ENCODE data around the gene NR3C2.

Gene NR3C2

DNA sequence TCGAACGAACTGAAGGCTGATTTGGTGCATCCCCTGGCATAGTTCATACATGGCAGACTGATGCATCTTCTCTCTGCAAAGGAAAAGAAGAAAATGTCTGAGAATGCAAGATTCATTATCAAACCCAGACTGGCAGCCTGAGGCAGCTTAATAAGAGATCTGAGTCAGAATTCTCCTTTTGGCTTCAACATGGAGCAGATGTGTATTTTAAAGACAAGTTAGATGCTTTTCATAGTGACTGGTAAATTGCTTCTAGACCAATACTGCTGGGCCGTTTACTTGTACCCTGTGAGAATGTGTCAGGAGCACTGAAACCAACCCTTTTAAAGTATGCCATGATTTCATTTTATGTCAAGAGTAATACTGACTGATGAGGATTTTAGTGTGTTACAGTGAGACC is 322.0 kb downstream of the NR3C2 start:
- Mint-ChIP-seq H3K4me3 (no peak overlapping the region), H3K9me3 (peaks cover 20% of the 10 kb centered on the region), H3K27me3 (no peaks in the 10 kb centered on the region), H3K27ac (no peak overlapping the region), H3K4me1 (no peaks in the 10 kb centered on the region), H3K36me3 (peaks cover 3% of the 10 kb centered on the region)
- no peak for DNase-seq
- CTCF ChIA-PET: no interaction called here

DNA sequence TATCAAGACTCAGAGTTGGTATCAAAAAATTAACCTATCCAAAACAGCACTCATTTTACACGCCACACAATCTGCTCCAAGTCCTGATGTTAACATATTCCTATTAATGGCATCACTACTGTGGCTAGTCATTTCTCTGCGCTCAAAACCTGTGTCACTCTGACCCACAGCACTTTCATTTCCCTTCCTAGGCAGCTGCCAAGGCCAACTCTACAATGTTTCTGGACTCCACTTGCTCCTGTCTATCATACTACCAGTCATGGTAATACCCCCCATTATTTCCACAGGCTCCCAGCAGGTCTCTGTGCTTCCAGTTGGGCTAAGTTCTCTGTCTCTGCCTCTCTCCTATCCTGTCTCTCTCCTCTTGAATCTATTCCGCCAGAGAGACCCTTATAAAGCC is 323.6 kb downstream of the NR3C2 start:
- H3K9me3 Mint-ChIP-seq: peaks cover 11% of the 10 kb centered on the region
- CTCF ChIA-PET: no interaction called here
- H3K36me3 Mint-ChIP-seq: peaks cover 1% of the 10 kb centered on the region
- no peaks in the 10 kb centered on the region for H3K27me3 Mint-ChIP-seq
- no peak overlapping the region for H3K4me3 Mint-ChIP-seq
- H3K27ac Mint-ChIP-seq: no peak overlapping the region
- DNase-seq: no peak
- H3K4me1 Mint-ChIP-seq: no peaks in the 10 kb centered on the region

DNA sequence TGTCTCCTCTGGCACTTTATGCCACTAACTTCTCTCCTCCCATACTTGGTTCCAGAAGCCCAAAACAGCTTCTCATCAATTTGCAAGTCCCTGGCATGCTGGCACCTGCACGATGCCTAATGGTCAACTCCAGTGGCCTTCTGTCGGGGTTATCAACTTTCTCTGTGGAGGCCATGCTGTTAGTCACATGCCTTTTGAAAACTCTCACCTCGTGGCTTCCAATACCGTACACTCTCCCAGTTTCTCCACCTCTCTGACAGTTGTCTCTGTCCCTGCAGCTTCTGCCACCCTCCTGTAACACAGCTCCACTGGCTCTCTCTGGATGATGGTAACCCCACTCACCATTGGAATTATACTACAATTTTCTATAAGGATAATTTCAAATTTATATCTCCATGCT is 324.0 kb downstream of the NR3C2 start:
- DNase-seq: no peak
- Mint-ChIP-seq H3K9me3 (peaks cover 6% of the 10 kb centered on the region), H3K27ac (no peak overlapping the region), H3K27me3 (no peaks in the 10 kb centered on the region), H3K4me1 (no peaks in the 10 kb centered on the region), H3K4me3 (no peak overlapping the region), H3K36me3 (peaks cover 1% of the 10 kb centered on the region)
- CTCF ChIA-PET: no interaction called here

DNA sequence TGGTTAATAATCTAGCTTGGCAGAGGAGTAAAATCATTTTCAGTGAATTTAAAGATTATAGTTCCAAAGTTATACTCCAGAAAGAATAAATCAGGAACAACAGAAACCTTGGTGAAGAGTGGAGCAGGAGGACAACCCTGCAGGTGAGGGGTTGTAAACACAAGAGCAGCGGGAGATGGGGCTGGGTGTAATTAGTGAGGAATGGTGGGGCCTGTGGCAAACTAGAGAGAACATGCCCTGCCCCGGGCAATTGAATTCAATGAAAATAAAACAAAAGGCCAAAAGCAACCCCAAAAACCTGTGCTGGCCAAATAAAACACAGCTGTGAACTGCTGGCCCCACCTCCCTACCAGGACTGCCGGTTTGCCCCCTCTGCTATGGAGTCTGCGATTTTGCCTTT is 325.2 kb downstream of the NR3C2 start:
- CTCF ChIA-PET: no interaction called here
- Mint-ChIP-seq H3K36me3 (peaks cover 1% of the 10 kb centered on the region), H3K27ac (no peak overlapping the region), H3K4me1 (peaks cover 7% of the 10 kb centered on the region), H3K9me3 (no peaks in the 10 kb centered on the region), H3K27me3 (no peaks in the 10 kb centered on the region), H3K4me3 (no peak overlapping the region)
- DNase-seq: no peak

DNA sequence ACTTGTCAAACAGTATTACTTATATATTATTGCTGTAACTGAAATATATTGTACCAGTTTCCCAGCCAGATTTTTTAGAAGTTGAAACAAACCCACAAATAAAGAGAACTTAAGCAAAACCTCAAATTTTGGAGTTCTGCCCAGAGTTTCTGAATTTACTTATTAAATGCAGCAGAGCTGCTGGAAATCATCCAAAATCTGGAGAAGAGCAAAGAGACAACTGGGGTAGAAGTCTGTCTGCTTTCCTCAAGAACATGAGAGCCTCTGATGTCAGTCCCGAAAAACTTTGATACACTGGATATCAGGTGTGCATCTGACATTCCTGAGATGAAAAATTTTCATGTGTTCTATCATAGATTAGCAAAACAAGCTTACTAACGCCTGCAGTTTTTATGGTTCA is 325.9 kb downstream of the NR3C2 start:
- Mint-ChIP-seq H3K4me1 (peaks cover 14% of the 10 kb centered on the region), H3K36me3 (peaks cover 4% of the 10 kb centered on the region), H3K27ac (no peak overlapping the region), H3K9me3 (no peaks in the 10 kb centered on the region), H3K4me3 (no peak overlapping the region), H3K27me3 (no peaks in the 10 kb centered on the region)
- CTCF ChIA-PET: no interaction called here
- no peak for DNase-seq

DNA sequence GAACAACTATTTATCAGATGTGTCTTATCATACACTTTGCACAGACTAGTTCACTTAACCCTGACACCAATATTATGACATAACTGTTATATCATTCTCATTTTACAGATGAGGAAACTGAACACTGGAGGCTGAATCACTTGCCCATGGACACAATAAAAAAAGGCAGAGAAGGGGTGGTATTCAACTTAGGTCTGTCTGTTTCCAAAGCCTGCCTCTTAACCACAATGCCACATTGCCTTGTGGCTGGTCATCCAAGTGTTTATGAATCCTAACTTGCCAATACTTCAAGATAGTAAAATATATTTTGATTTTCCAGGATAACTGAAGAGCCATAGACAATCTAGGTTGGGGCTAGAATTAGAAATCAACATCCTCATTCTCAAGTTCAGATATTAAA is 327.8 kb downstream of the NR3C2 start:
- H3K9me3 Mint-ChIP-seq: no peaks in the 10 kb centered on the region
- no peak overlapping the region for H3K27ac Mint-ChIP-seq
- H3K4me1 Mint-ChIP-seq: peaks cover 14% of the 10 kb centered on the region
- DNase-seq: no peak
- no peaks in the 10 kb centered on the region for H3K27me3 Mint-ChIP-seq
- CTCF ChIA-PET: no interaction called here
- no peak overlapping the region for H3K4me3 Mint-ChIP-seq
- peaks cover 4% of the 10 kb centered on the region for H3K36me3 Mint-ChIP-seq

DNA sequence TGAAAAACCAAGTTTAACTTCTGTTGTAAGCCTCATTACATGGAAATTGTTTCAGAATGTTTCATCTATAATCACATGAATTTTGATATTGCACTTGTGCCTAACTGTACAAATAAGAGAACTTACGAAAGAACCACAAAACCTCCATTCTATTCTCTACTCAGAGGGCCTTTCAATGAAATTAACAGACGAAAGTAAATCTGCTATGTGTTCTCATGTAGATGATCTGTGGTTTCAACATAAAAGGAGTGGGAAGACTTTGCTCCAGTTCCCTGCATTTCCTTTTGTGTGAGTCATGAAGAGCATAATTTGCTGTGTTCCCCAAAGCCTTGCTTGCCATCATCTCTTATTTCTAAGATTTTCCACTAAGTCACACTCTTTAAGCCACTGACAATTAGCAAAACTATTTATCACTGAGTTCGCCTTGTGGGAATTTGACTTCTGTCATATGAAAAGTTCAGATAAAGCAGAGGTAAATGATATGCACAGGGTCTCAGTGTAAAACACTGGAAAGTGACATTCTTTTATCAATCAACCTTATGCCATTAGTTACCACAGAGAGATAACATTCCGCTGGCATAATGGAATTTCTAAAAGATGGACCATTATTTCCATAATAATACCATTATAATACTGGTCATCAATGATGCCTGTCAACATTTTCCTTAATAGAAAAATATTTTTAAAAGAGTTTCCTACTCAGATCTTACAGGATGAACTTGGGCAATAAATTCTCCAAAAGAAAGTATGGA is 329.8 kb downstream of the NR3C2 start:
- Mint-ChIP-seq H3K36me3 (peaks cover 5% of the 10 kb centered on the region), H3K4me1 (peaks cover 14% of the 10 kb centered on the region), H3K9me3 (no peaks in the 10 kb centered on the region), H3K4me3 (no peak overlapping the region), H3K27ac (no peak overlapping the region), H3K27me3 (no peaks in the 10 kb centered on the region)
- CTCF ChIA-PET: no interaction called here
- DNase-seq: no peak

DNA sequence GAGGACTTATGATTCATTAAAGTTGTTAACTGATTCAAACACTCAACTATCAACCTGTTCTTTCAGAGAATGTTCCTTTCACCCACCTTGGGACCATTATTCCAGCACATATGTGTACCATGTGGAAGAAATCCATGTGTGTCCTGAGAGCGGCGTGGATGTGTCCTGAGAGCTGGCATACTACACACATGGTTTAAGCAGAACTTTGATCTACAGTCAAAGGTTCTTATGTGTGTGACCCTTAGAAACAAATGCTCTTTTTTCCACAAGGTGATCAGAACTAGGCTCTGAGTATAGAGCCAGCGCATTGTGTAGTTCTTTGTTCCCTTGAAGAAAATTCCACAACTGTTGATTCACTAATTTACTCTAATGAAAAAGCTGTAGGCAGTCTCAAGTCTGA is 332.0 kb downstream of the NR3C2 start:
- Mint-ChIP-seq H3K4me3 (no peak overlapping the region), H3K36me3 (peaks cover 9% of the 10 kb centered on the region), H3K4me1 (peaks cover 14% of the 10 kb centered on the region), H3K27ac (no peak overlapping the region), H3K27me3 (no peaks in the 10 kb centered on the region), H3K9me3 (peaks cover 2% of the 10 kb centered on the region)
- DNase-seq: no peak
- CTCF ChIA-PET: no interaction called here

DNA sequence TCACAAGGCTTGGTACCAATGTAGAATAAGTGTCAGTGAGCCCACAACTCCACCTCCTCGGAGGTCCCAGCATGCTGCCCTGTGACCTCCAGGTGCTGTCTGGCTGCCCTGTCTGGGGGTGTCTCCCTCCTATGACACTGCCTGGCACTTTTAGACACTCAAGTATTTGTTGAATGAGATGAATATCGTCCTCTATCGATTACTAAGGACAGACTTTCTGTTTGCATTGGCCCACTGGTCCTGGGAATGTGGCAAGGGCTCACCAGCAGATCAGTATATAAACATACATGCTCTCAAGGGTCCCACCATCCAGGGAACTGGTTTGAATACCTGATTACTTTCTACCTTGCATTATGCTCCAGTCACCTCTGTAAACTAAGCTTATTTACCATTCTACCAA is 333.0 kb downstream of the NR3C2 start:
- H3K4me1 Mint-ChIP-seq: peaks cover 14% of the 10 kb centered on the region
- peaks cover 2% of the 10 kb centered on the region for H3K9me3 Mint-ChIP-seq
- H3K4me3 Mint-ChIP-seq: no peak overlapping the region
- H3K36me3 Mint-ChIP-seq: peaks cover 9% of the 10 kb centered on the region
- CTCF ChIA-PET: no interaction called here
- H3K27me3 Mint-ChIP-seq: no peaks in the 10 kb centered on the region
- H3K27ac Mint-ChIP-seq: no peak overlapping the region
- no peak for DNase-seq

DNA sequence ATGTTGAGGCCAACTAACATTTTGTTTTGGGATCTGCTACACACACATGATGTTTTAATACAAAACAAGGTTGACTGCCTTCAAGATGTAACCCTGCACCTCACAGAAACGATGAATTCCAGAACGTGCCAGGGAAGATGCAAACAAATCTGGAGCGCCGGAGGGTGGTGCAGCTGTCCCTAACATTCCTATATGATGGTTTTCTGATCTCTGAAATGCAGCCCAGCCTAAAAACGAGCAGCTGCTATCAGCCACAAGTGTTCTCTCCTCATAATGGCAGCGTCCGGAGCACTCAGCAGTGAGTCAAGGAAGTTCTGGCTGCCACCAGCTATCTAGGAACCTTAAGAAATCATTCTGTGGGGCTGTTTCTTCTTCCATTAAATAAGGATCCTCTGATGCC is 333.4 kb downstream of the NR3C2 start:
- CTCF ChIA-PET: no interaction called here
- no peak for DNase-seq
- H3K4me3 Mint-ChIP-seq: no peak overlapping the region
- peaks cover 2% of the 10 kb centered on the region for H3K9me3 Mint-ChIP-seq
- H3K27ac Mint-ChIP-seq: no peak overlapping the region
- peaks cover 14% of the 10 kb centered on the region for H3K4me1 Mint-ChIP-seq
- no peaks in the 10 kb centered on the region for H3K27me3 Mint-ChIP-seq
- peaks cover 9% of the 10 kb centered on the region for H3K36me3 Mint-ChIP-seq

DNA sequence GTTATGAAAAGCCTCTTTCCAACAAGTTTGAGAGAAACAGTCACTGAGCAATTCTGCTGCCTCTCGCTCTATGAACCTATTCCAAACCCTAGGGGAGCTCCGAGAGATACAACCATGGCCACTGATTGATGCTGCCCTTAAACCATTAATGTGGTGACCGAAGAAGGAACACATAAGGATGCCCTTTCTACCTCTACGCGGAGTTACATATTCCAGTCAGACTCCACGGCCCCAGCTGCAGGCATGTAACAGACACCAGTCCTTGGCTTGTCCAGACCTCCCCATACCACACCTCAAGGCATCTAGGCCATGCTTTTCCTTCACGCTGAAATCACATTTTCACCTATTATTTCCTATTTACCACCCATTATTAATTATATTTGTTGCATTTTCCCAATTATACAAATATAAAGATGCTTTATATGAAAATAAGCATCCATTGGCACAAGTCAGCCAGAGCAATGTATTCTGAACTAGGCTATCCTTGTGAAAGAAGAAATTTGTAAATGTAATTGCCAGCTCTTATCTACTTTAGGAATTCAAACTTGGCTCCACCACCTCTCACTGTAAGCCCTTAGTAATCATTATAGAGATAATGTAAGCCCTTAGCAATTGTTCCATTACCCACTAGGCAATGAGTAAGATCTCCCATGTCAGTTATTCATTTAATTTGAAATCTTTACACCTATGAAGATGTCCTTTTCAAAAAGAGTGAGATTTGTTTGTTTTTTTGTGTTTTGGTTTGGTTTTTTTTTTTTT is 338.4 kb downstream of the NR3C2 start:
- Mint-ChIP-seq H3K9me3 (peaks cover 2% of the 10 kb centered on the region), H3K4me1 (no peaks in the 10 kb centered on the region), H3K4me3 (no peak overlapping the region), H3K36me3 (peaks cover 7% of the 10 kb centered on the region), H3K27ac (no peak overlapping the region), H3K27me3 (no peaks in the 10 kb centered on the region)
- CTCF ChIA-PET: no interaction called here
- no peak for DNase-seq

DNA sequence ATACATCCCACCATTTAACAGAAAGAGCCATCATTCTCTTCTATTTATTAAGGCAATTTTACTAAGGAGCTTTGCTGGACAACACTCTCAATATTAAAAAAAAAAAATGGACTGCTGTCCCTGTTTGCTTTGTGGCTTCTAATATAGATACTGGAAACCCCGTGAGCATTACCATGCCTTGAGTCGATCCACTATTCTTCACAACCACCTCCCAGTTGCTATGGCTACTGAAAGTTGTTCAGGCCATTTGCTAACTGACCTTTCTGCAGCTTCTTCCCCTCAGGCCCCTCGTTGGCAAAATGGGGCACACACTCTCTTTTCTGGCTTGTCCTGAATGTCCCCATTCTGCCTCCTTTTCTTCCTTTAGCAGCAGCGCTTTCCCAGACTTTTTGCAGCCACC is 340.4 kb downstream of the NR3C2 start:
- Mint-ChIP-seq H3K36me3 (peaks cover 5% of the 10 kb centered on the region), H3K4me3 (no peak overlapping the region), H3K9me3 (peaks cover 2% of the 10 kb centered on the region), H3K4me1 (no peaks in the 10 kb centered on the region), H3K27ac (no peak overlapping the region), H3K27me3 (no peaks in the 10 kb centered on the region)
- CTCF ChIA-PET: no interaction called here
- no peak for DNase-seq

DNA sequence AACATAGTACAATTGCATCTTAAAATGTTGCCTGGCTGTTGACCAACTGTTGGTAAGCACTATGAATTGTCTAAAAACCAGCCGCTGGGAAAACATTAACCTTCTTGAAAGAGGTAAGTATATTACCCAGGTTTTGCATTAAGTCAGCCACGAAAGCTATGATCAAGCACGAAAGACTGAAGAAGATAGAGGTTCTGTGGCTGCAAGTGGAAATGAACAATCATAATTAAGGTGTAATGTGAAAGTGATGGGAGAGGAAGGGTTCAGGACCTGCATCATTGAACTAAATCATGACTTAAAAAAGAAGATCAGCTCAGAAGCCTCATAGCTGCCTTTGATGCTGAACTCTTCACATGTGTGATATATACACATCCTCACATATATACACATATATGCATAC is 341.0 kb downstream of the NR3C2 start:
- no peaks in the 10 kb centered on the region for H3K27me3 Mint-ChIP-seq

DNA sequence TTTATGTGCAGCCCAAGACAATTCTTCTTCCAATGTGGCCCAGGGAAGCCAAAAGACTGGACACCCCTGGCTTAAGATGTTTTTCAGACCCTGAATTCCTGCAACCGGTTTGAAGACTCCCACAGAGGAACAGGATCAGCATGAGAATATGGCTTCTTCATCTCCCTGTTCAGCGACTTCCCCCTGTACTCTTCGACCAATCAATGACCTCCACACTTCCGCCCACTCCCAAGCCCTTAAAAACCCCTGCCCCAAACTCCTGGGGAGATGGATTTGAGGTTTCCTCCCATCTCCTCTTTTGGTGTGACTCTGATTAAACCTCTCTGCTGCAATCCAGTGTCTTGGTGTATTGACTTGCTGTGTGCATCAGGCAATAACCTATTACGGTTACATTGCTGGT is 344.4 kb downstream of the NR3C2 start:
- Mint-ChIP-seq H3K36me3 (no peaks in the 10 kb centered on the region), H3K27me3 (no peaks in the 10 kb centered on the region), H3K4me1 (no peaks in the 10 kb centered on the region), H3K27ac (no peak overlapping the region), H3K4me3 (no peak overlapping the region), H3K9me3 (no peaks in the 10 kb centered on the region)
- DNase-seq: no peak
- CTCF ChIA-PET: no interaction called here

More for the DNA sequence above, 341.0 kb downstream of the NR3C2 start:
- Mint-ChIP-seq H3K9me3 (peaks cover 2% of the 10 kb centered on the region), H3K27ac (no peak overlapping the region), H3K4me1 (no peaks in the 10 kb centered on the region), H3K36me3 (peaks cover 5% of the 10 kb centered on the region), H3K4me3 (no peak overlapping the region)
- CTCF ChIA-PET: no interaction called here
- DNase-seq: no peak

DNA sequence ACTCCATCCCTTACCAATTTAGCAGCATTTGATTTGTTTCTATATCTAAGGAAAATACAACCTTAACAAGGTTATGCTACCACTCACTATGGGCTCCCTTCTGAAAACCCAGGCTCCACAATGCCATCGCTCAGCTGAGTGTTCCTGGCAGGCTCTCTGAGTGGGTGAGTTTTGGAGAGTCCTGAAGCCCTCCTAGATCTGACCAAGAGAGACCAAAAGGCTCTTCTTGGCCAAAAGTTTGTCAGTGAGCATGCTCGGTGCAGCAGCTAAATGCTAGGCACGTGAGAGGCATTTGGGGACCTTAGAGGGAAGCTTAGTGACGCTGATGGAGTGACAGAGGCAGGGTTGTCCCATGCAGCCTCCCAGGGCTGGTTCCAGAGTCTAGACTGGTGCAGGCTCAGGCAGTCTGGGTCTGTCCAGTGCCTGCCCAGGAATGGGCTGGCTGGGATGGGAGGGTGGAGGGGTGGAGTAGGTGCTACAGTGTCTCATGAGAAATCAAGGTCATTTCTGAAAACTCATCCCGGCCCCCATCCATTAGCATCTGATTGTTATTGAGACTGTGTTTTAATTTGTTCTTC is 346.8 kb downstream of the NR3C2 start:
- Mint-ChIP-seq H3K27me3 (no peaks in the 10 kb centered on the region), H3K4me3 (no peak overlapping the region), H3K4me1 (no peaks in the 10 kb centered on the region), H3K36me3 (no peaks in the 10 kb centered on the region), H3K9me3 (no peaks in the 10 kb centered on the region), H3K27ac (no peak overlapping the region)
- DNase-seq: no peak
- CTCF ChIA-PET: no interaction called here
